Stimulated activated CD4-positive, alpha-beta T cell treated with anti-CD3 and anti-CD28 coated beads, Interleukin-4, amount 100 ng/mL, for 1 hour (primary cell): ENCODE measurements around the gene MLXIP.
"Not testable (repeated sequence)": the region's sequence is repeated elsewhere in the genome, so short reads cannot be mapped to it uniquely, and the experiment has no call there.

Source experiments
- DNase-seq: peaks from one replicate; pipeline ENCODE4 v3.0.0-alpha.2; 2020

The MLXIP gene

DNA sequence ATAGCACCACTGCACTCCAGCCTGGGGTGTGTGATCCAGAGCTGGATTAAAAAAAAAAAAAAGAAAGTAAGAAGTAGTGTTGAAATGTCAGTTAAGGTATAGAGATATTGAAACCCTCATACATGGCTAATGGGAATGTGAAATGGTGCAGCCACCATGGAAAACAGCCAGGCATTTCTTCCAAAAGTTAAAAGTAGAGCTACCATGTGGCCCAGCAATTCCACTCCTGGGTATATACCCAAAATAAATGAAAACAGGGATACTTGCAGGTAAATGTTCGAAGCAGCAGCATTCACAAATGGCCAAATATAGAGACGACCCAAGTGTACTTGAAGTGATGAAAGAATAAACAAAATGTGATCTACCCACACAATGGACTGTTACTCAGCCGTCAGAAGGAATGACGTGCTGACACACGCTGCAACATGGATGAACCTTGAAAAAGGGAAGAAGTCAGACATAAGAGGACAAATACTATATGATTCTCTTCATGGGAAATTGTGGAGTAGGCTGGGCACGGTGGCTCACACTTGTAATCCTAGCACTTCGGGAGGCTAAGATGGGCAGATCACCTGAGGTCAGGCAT, 80.2 kb downstream of the MLXIP start:
- no peak for DNase-seq

DNA sequence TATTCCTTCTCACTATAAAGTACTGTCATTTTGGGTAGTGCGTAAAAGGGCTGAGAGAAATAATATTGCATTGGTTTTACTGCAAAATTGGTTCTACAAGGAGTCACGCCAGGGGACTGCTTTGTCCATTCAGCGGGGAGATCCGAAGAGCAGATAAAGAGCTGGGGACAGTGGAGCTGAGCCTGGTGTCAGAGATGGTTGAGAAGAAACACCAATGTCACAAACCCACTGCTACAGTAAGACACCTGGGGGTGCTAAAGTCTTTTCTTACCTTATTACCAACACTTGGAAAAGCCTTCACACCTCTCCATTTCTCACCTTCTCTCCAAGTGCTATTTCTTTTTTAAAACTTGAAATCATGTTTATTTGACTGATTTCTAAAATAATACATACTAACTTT, 81.3 kb downstream of the MLXIP start:
- DNase-seq = no peak

DNA sequence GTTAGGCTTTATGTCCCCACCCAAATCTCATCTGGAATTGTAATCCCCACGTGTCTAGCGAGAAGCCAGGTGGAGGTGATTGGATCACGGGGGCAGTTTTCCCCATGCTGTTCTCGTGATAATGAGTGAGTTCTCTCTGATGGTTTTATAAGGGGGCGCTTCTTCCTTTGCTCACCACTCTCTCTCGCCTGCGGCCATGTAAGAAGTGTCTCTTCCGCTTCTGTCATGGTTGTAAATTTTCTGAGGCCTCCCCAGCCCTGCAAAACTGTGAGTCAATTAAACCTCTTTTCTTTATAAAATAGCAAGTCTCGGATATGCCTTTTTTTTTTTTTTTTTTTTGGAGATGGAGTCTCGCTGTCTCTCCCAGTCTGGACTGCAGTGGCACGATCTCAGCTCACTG, 82.2 kb downstream of the MLXIP start:
- no peak for DNase-seq

DNA sequence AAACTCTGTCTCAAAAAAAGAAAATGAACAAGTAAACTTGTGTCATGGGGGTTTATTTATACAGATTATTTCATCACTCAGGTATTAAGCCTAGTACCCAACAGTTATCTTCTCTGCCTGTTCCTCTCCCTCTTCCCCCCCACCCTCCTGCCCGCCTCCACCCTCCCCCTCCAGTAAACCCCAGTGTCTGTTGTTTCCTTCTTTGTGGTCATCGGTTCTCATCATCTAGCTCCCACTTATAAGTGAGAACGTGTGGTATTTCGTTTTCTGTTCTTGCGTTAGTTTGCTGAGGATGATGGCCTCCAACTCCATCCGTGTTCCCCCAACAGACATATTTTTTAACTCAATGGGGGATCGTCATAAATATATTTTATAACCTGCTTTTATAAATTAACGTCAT, 83.1 kb downstream of the MLXIP start:
- no peak for DNase-seq

GRCh38 chr12:122162976-122163375, 84.4 kb downstream of the MLXIP start:
- DNase-seq = no peak

DNA sequence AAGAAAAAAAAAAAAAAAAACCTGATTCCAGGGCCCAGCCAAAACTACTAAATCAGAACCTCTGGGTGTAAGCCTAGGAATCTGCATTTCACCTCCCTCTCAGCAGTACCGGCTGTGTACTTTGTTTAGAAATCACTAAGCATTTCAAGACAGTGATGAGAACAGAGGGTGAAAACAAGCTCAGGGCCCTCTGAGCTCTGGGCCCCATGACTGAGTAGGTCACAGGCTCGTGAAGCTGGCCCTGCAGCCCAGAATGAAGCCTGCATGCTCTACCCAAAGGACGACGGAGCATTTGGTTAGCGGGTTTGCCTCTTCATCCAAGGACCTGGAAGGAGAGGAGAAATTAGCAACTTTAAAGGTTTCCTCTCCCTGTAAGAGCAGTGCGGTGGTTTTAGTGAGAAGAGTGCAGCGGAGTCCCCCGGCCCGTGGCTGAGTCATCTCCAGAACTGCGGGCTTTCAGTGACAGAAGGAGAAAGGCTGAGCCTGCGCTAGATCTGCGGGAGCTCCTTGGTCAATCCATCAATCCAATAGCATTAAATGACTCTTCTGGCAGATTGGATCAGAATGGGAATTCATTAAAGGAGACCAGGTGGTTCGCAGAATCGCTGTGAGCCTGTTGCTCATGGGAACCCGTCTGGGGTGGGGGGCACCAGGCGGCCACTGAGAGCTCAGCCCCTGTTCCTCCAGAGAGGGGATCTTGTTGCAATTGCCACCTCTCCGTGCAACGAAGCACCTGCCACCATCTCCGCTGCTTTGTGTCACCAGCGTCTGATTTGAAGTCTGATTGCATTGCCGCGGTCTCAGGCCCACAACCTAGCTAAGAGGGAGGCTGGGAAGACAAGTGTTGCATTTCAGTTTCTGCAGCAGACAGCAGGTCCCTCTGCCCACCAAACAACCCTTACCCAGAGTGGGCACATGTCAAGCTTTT, 88.1 kb downstream of the MLXIP start:
- DNase-seq = peak; percentile 17

DNA sequence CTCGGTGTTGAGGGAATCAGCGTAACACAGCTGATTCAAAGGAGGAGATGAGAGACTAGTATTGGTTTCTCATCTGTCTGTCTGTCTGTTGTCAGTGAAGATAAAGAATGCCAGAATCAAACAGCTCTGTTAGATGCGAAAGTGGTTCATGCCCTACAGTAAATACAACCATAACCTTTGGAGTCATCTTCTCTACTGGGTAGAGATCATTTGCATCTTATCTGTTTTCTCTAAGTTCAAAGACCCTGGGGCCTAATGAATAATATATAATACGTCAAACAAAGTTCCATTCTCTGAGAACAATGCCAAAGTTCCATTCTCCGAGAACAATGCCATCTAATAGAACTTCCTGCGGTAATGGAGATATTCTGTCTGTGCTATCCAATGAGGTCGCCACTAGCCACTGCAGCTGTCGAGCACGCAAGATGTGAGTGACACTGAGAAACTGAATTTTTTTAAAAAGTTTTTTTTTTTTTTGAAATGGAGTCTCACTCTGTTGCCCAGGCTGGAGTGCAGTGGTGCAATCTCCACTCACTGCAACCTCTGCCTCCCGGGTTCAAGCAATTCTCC, 88.9 kb downstream of the MLXIP start:
- DNase-seq = no peak

DNA sequence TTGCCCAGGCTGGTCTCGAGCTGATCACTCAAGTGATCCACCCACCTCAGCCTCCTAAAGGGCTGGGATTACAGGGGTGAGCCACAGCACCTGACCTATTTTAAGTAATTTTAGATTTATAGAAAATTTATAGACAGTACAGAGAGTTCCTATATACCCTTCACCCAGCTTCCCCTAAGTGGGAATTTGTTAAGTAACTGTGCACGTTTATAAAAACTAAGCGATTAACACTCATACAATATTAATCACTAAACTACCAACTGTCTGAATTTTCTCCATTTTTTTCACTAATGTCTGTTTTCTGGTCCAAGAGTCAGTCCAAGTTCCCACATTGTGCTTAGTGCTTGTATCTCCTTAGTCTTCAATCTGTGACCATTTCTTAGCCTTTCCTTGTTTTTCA, 89.9 kb downstream of the MLXIP start:
- no peak for DNase-seq

DNA sequence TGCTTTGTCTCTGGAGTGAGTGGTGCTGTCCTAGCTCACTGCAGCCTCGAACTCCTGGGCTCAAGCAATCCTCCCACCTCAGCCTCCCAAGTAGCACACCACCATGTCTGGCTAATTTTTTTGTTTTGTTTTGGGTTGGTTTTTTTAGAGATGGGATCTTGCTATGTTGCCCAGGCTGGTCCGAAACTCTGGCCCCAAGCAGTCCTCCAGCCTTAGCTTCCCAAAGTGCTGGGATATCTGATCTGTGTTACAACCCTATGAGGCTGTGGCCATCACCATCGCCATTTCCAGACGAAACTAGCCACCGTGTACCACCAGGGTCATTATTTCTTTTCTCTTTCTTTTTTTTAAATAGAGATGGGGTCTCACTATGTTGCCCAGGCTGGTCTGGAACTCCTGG, 92.8 kb downstream of the MLXIP start:
- DNase-seq = no peak

DNA sequence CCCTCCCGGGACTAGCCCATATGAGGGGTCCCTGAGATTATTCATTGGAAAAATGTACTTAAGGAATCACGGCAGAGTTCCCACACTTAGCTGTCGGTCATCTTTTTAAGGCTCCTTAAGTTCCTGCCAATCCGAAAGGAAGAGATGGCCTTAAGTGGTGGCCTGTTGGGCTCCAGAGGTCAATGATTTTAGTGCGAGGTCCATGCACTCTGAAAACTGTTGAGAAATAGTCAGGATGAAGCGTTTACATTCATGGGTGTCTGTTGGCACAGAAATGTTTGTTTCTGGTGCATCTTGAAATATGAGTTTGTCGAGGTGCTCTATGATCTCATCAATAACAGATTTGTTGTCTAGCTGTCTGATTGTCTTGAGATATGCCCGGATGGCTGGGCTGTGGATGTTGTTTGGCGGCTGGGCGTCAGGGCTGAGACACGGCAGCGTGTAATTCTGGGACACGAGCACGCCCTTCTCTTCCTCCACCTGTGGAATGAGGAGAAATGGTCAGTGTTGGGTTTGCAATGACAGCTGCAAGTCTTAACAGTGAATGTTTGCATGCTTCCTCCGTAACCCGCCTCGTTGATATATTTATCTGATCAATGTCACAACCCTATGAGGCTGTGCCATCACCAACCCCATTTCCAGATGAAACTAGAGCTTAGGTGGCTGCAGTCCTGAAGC, 93.8 kb downstream of the MLXIP start:
- DNase-seq = no peak

DNA sequence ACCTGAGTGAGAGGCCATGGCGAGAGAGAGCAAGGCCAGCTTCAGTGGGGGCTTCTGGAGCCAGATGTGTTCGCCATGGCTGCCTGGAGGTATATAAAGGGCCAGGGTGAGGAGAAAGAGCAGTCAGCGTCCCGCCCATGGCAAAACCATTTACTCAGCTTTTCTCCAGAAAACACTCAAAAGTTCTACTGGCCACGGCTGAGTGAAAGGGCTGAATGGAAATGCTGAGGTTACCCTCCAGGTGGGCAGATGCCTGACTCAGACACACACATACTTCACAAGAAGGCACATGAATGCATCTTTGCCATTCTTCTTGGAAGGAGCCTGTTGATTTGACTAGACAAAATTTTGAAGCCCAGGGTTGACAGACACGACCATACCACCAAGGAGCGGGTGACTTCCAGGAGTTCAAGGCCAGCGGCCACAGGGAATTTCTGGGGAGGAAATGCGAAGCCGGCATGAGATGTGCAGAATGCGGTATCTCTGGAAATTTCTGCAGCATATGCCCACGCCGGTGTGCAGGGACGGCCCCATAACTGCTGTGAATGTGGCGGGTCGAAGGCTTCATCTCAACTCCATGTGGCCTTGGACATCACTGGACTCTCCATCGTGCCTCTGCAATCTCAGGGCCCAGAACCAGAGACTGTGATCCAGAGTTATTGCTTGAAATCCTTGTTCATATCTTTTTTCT, 95.7 kb downstream of the MLXIP start, which contains the start of gene IL31:
IL31 (minus strand) TSS at position 67 of the 691 bp plus-strand sequence; CDS start at position 18, 49 bp downstream.
- no peak for DNase-seq

DNA sequence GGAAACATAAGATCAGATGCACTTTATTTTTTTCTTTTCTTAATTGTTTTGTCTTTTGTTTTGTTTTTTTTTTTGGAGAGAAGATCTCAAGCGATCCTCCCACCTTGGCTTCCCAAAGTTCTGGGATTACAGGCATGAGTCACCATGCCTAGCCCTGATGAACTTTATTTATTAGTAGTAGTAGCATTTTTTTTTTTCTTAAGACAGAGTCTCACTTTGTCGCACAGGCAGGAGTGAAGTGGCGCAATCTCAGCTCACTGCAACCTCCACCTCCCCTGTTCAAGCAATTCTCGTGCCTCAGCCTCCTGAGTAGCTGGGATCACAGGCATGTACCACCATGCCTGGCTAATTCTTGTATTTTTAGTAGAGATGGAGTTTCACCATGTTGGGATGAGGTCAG, 97.9 kb downstream of the MLXIP start:
- DNase-seq = not testable (repeated sequence)

GRCh38 chr12:122182887-122183587, 104.5 kb downstream of the MLXIP start, which contains the start of gene LRRC43:
TSS of gene LRRC43 (plus strand) at chr12:122183123. CDS start at chr12:122183145, 22 bp downstream.
- peak; percentile 27 for DNase-seq

DNA sequence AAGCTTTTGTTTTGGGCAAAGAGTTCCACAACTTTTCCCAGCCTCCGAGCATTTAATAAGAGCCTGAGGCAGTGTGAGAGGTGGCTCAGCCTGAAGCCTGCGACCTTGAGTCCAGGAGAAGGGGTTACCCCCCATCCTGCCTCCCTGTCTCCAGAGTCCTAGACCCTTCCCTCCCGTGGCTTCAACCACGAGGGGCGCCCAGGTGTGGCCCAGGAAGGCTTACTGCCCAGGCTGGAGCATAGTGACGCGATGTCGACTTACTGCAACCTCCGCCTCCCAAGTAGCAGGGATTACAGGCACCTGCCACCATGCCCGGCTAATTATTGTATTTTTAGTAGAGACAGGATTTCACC, 105.0 kb downstream of the MLXIP start:
- no peak for DNase-seq

GRCh38 chr12:122184517-122184916, 106.0 kb downstream of the MLXIP start:
- no peak for DNase-seq

- DNase-seq = no peak
Measured at GRCh38 chr12:122185079-122185478, 106.5 kb downstream of the MLXIP start.

- no peak for DNase-seq
Measured at GRCh38 chr12:122185494-122186082, 107.0 kb downstream of the MLXIP start.

- no peak for DNase-seq
Measured at GRCh38 chr12:122187466-122187865, 108.9 kb downstream of the MLXIP start.

- no peak for DNase-seq
Measured at GRCh38 chr12:122189626-122190475, 111.3 kb downstream of the MLXIP start.

DNA sequence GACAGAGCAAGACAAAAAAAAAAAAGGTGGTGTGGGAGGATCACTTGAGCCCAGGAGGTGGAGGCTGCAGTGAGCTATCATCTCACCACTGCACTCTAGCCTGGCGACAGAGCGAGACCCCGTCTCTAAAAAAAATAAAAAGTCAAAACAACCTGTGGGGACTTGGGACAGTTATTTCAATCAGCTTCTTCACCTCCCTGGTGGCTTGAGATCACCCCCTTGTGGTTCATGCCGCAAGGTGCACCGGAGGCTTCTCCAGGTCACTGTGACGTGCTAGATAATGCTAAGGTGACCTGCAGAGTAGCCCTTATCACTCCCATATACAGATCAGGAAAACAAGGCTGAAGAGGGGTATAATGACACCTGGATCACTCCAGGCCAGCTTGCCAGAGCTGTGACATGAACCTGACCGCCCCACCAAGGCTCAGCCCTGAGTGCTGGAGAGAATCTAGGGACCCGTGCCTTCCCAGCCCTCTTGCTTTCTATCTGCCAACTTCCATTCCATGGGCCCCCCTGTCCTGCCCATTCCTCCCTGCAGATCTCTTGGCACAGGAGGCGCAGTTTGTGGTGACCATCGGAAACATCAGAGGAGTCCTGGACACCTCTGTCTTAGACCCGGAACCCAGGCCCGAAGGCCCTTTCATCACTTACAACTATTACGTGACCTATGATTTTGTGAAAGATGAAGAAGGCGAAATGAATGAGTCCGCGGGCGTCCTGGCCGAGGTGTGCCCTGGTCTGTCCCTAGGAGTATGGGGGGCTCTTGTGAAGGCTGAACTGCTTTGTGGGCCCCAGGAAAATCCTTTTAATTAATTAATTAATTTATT, 112.5 kb downstream of the MLXIP start:
- peak; percentile 68 for DNase-seq
